Femur (tissue), 1 donor: ENCODE results near the gene RPS6KA2.

Experiments used
- DNase-seq: peaks from one replicate; pipeline ENCODE4 v3.0.0-alpha.2; 2017

RPS6KA2 gene

DNA sequence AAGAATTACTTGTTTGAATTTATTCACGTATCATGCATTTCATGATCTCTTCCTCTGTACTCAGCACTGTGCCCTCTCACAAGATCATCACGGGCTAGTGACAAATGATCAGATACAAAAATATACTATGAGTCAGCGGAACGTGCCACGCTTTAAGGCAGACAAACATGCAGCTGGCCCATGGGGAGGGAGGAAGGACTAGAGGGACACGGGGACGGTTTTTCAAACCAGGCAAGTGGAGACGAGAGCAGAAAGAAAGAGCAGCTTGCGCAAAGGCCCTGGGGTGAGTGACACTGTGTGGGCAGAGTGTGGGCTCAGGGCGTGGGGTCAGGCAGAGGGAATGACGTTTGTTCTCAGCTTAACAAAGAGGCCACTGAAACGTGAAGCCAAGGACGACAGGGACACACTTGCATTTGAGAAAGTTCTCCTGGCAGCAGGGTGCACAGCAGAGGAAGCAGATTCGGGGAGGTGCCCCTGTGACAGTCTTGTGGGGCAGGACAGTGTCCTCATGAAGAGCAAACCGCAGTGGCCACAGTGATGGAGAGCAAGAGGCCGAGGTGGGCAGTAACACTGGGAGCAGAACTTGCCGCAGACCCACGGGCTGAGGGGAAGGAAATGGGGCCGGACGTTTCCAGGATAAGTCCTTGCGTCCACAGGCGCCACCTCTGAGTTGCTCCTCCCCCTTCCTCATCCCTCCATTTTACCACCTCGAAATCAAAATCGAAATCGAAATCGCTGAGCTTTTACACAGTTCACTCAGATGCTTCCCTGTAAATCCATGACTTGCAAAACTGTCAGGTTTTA lies 6.9 kb upstream of the RPS6KA2 start:
- peak; percentile 52 for DNase-seq

DNA sequence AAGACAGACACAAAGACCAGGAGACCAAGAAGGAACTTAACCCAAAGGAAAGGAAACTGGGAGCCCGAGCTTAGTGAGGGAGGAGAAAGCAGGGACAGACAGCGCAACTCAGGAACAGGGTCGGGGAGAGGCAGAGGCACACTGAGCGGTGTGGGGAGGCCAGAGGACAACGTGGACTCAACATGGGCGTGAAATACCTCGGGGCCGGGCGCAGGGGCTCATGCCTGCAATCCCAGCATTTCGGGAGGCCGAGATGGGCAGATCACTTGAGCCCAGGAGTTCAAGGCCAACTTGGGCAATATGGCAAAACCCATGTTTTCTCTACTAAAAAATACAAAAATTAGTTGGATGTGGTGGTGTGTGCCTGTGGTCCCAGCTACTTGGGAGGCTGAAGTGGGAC lies 5.7 kb upstream of the RPS6KA2 start:
- no peak for DNase-seq

- no peak for DNase-seq
Observed at GRCh38 chr6:166630462-166630861, 3.4 kb upstream of the RPS6KA2 start.

DNA sequence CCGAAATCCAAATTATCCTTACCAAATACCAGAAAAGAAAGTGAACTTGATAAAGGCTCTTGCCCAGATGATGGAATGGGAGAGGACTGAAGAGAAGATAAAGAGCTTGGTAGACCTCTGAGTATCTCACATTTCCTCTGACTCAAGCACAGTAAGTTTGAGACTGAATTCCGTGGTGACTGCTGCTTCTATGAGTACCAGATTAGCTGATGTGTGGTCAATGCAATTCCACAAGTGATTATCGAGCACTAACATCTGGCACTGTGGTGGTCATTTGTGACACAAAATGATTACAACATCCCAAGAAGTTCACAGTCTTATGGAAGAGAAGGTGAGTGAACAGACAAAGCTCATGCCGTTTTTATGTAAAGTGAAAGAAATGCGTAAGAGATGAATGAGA lies 2.6 kb upstream of the RPS6KA2 start:
- DNase-seq: no peak

DNA sequence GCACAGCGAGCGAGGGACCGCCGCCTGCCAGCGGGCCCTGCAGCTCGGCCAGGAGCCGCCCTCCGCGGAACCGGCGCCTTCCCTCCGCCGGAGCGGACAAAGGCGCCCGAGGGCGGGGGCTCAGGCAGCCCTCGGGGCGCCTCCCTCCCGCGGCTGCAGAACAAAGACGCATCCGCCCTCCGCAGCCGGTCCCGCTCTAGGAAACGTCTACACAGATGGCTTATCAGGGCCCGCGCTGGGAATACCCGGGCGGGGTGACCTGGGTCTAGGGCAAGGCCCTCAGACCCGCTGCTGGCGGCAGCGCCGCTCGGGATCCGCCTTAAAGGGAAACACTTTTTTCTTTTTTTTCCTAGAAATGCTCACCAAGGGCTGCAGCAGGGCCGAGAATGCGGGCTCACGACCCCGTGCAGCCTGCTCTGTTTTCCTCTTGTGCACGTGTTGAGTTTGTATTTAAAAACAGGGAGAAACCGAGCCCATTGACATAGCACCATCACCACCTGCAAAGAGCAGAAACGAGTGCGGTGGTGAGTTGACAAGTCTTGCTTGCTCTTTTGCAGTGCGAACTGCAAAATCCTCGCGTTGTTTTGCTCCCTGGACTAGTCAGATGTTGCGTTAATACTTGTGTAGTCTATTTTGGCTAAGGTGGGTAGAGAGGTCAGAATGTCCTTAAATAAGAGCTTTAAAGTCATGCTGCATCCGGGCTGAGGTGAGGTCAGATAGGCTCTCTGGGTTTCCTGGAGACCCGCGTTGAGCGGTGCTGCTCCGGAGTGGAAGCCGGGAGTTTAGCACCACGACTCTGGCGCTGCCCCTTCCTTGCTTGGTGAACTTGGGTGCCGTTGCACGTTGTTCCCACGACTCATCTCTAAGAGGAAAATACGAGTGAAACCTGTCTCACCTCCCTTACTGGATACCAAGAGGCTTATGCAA lies 1.1 kb upstream of the RPS6KA2 start:
- DNase-seq: peak; percentile 73

DNA sequence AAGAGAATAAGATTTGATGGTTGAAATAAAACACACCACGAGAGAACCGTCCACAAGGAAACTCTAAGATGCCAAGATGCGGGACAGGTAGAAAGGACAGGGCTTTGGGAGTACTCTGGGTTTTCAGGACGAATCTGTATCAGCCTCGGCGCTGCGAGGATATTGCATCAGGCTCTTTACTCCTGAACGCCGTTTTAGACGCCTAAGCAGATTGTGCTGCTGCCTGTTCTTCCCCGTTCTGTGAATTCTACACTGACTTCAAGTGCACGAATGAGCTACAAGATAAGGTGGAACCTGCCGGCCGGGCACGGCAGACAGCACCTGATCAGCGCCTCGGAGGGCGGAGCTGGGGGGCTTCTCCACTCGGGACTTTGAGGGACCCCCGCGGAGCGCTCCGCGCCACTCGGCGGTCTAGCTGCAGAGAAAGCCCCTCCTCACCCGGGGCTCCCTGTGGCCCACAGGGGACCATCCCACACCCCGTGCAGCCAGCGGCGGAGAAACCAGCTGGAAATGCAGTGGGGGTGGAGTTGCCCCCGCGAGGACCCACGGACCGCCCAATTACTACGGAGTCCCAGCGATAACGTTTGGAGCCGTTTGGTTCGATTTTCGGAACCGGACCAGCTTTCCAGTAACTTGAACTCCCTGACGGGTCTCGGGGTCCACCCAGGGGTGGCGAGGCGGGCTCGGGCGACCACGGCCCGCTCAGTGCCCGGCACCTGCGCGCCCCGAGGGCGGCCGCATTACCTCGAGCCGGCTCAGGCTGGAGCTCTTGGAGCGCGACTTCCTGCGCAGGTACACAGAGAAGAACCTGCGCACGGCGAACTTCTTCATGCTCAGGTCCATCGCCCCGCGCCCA lies 646 bp downstream of the RPS6KA2 start:
- peak; percentile 36 for DNase-seq

GRCh38 chr6:166625356-166625755 lies 1.7 kb downstream of the RPS6KA2 start:
- DNase-seq: no peak

GRCh38 chr6:166624275-166624674 lies 2.8 kb downstream of the RPS6KA2 start:
- DNase-seq: no peak

DNA sequence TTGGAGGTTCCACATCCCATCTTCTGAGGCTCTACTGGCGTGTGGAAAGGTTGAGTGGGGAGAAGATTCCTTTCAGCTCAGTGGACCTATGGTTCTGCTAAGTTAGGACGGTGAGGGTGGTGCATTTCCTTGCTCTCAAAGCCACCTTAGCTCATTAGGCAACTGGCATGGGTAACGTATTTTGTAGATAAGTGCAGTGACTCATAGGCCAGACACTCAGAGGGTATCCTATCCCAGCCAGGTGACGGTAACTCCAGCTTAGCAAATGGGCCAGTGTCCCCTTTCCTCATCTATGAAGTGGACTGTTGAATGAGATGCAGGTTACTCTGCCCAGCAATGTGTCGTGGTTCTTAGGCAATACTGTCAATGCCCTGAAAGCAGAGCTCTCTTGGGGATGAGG lies 3.7 kb downstream of the RPS6KA2 start:
- DNase-seq: no peak

DNA sequence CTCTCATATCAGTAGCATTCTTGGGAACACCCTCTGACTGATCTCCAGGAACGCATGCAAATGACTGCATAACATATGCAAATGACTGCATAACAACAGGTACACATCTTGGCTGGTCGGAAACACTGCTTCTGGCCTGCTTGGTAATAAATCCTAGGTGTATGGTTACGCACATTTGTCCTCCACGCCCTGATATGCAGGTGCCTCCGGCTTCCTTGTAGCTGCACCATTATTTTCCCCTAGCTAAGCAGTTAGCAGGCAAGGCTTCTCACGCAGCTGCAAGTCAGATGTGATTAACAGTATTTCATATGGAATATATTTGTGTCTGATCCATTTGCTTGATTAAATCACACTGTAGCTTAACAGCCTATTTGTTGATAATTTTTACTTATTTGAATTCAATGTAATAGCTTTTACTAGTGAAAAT lies 5.9 kb downstream of the RPS6KA2 start:
- DNase-seq: no peak

GRCh38 chr6:166620478-166621113 lies 6.5 kb downstream of the RPS6KA2 start:
- DNase-seq: no peak

- peak; percentile 64 for DNase-seq
Observed at GRCh38 chr6:166619912-166620311, 7.1 kb downstream of the RPS6KA2 start.

GRCh38 chr6:166618866-166619761 lies 7.9 kb downstream of the RPS6KA2 start:
- DNase-seq: no peak

DNA sequence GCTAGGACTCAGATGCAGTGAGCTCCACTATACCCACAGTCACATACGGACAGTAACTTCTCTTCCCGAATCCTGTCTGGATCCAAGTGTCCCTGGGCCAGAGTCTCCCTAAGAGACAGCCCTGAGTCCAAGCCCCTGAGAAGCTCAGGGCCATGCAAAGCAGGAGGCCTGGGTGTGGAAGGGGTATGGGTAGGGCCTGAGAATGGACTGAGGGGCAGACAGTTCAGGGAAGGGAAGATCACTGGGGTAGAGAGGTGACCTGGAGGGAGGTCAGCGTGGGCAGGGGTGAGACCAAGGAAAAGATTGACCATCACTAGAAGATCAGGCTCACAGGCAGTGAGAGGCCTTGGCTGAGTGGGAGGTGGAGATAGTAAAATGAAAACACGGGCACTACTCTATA lies 8.8 kb downstream of the RPS6KA2 start:
- no peak for DNase-seq

GRCh38 chr6:166617359-166617758 lies 9.7 kb downstream of the RPS6KA2 start:
- no peak for DNase-seq

GRCh38 chr6:166616261-166617238 lies 10.5 kb downstream of the RPS6KA2 start:
- peak; percentile 5 for DNase-seq

DNA sequence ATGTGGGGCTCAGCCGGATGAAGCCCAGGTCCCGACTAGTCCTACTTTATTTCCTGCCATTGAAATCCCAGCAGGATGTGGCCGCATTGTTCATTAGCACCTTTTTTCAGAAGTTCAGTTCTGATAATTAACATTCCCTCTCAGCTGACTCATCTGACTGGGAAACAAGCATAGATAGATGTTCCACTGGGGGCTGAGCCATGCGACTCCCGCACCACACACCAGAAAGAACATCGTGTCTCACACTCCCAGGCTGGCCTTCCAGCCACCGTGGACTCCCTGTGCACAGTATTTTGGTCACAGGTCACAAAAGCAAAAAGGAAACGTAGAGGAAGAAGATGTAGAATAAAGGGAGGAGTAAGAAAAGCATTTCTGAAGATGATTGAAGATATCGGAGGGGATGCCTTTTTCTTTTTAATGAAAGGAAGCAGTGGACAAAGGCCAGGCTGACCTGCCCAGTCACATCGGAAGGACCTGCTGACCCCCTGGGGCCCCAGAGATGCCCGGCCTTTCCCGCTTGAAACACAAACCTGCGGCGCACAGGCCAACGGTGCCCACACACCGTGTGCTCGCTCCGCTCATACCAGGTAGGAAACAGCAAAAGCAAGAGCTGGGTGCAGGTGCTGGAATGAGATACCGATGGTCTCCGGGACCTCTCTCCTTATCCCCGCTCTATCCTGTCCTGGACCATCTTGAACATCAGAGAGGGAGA lies 11.8 kb downstream of the RPS6KA2 start:
- peak; percentile 11 for DNase-seq

- DNase-seq: peak; percentile 13
Observed at GRCh38 chr6:166614589-166614988, 12.5 kb downstream of the RPS6KA2 start.

GRCh38 chr6:166614171-166614583 lies 12.9 kb downstream of the RPS6KA2 start:
- peak; percentile 4 for DNase-seq
